ENCODE data around the gene FABP3.
"Not testable (repeated sequence)": the region's sequence is repeated elsewhere in the genome, so short reads cannot be mapped to it uniquely, and the experiment has no call there.

FABP3 gene

GRCh38 chr1:31397360-31398095 lies 24.7 kb upstream of the FABP3 start:
- no peak for DNase-seq

DNA sequence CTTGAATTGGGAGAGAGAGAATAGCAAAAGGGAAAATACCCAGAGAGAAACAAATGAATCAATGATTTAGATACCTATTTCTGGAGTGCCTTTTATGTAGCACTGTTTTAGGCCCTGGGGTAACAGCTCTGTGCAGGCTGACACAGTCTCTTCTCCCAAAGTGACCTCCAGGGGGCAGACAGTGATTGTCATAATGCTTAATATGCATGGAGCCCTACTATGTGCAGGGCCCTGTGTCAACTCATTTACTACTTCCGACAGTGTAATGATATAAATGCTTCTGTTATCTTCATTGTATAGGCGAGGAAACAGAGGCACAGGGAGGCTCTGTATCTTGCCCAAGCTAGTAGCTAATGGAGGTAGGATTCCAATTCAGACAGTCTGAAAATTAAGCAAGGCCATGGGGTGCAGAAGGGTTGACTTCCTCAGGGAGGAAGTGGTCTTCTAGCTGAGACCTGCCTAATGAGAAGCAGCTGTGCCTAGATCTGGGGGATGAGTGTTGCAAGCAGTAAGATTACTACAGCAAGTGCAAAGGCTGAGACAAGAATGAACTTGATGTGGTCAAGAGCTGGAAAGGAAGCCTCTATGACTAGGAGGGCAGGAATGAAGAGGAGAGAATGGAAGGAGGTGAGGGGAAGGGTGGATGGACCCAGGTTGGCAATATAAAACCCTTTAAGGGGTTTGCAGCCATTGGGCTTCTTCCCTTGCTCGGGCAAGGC lies 23.9 kb upstream of the FABP3 start:
- no peak for DNase-seq

GRCh38 chr1:31394584-31395193 lies 21.8 kb upstream of the FABP3 start:
- DNase-seq, result peak; percentile 79

DNA sequence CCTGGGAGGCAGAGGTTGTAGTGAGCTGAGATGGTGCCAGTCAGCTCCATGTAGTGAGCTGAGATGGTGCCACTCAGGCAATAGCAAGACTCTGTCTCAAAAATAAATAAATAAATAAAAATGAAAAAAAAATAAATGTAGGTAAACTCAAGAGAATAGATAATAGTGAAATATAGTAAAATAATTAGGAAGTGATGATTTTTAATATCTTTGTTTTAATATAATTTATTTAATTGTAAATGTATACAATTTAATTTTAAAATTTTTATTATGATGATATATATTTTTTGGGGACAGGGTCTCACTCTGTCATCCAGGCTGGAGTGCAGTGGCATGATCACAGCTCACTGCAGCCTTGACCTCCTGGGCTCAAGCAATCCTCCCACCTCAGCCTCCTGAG lies 20.6 kb upstream of the FABP3 start:
- no peak for DNase-seq

- no peak for DNase-seq
Measured at GRCh38 chr1:31390071-31390470, 17.2 kb upstream of the FABP3 start.

DNA sequence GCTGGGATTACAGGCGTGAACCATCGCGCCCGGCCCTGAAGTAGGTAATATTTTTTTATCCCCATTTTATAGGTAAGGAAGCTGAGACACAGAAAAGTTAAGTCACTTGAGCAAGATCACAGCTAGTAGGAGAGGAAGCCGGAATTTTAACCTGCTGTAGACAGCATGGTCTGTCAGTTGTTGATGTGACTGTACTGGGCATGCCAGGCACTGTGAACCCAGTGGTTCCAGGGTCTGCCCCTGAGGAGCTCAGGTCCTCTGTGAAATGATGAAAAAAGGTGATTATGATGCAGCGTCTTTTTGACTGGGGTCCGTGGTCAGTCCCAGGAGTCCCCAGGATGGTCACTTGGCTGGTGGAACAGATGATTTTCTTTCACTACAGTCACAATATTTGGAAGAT lies 16.7 kb upstream of the FABP3 start:
- DNase-seq, result no peak

DNA sequence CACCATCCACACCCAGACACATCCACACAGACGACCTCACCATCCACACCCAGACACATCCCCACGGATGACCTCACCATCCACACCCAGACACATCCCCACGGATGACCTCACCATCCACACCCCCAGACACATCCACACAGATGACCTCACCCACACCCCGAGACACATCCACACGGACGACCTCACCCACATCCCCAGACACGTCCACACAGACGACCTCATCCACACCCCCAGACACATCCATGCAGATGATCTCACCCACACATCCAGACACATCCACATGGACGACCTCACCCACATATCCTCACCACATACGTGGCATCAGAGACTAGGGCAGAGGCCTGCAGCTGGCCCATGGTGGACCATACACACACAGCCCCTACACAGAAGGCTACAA lies 14.7 kb upstream of the FABP3 start:
- no peak for DNase-seq

- not testable (repeated sequence) for DNase-seq
Measured at GRCh38 chr1:31386576-31387243, 13.8 kb upstream of the FABP3 start.

- no peak for DNase-seq
Measured at GRCh38 chr1:31383967-31384366, 11.1 kb upstream of the FABP3 start.

GRCh38 chr1:31382379-31382989 lies 9.6 kb upstream of the FABP3 start:
- no peak for DNase-seq

- no peak for DNase-seq
Measured at GRCh38 chr1:31381394-31382294, 8.8 kb upstream of the FABP3 start.

DNA sequence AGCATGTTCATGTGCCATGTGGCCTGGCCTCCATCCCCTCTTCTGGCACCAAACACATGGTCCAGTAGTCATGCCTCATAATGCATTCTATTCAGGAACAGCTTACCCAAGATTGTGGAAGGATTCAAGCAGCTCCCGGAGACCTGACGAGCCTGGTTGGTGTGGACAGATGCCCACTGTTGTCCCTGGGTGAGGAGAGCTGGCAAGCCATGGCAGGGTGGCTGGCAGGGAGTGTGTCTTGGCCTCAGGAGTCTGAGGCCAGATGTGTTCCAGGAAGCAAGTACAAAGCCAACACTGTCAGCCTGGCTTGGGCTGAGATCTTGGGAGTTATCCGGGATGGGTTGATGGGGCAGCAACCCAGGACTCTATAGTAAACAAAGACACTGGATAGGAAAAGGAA lies 7.3 kb upstream of the FABP3 start:
- DNase-seq, result no peak

DNA sequence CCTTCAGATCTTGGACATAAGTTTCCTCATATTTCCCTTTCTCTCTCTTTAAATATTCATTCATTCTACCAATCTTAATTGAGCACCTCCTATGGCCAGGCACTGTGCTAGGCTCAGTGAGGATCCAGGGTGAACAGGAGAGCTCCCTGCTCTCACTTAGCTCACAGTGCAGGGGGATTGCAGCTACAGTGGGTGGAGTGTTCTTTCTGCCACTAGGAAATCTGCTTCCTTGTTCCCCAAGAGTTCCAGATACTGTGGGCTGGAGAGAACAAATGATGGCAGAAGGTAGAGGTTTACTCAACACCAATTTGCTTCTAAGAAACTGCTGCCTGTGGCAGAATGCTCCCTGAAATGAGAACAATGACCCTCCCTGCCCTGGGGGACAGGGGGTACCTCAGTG lies 5.1 kb upstream of the FABP3 start:
- DNase-seq, result no peak

- DNase-seq, result no peak
Measured at GRCh38 chr1:31377364-31377863, 4.5 kb upstream of the FABP3 start.

DNA sequence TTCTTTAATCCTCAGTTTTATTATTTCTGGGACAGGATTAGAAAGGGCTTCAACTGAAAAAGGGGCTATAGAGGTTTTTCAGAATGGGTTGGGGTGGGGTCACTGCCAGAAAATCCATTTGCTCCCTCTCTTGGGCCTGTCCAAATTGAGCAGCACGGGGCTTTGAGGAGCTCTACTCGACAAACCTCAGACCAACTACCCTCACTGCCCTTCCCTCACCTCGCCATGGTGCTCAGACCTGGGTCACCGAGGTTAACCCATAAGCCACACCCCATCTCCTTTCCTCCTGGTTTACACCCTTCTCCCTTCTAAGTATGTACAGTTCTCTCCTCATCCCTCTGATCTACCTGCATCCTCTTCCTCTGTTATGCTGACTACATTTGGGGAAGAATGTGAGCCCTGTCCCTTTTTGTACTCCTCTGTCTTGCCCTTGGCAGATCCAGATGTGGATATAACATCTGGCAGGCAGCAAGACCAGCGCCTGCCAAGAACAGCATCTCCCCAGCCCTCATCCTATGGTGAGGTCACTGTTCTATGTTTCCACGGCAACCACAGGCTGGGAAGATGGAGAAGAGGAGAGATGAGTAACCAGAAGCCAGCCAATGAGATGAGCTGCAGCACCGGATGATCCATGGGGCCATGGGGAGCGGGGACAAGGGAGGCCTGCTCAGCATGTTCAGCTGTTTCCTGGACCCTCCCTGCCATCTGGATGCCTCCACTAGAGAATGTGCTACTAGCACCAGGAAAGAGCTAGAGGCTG lies 3.7 kb upstream of the FABP3 start:
- no peak for DNase-seq

- no peak for DNase-seq
Measured at GRCh38 chr1:31374511-31375196, 1.8 kb upstream of the FABP3 start.

DNA sequence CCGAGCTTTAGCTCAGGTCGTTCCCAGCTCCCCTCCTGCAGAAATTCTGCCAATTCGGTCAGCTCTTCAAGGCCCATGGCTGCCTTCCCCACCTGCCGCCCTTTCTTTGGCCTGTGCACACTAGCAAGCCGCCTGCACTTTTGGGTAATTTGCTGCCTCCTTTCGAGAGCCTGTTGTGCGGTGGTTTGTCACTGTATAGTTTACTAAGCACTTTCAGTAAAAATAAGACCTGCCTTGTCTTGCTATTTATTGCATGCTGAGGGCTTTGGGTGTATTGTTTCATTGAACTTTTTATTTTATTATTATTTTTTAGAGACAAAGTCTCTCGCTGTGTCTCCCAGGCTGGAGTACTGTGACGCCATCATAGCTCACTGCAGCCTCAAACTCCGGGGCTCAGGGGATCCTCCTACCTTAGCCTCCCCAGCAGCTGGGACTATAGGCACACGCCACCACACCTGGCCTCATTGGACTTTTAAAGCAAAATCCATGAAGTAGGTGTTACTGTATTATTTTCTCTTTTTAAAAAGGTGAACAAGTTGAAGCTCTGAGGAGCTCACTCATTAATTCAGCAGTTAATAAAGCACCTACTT lies 1.1 kb upstream of the FABP3 start:
- DNase-seq, result no peak

- DNase-seq, result no peak
Measured at GRCh38 chr1:31372751-31373055, 173 bp downstream of the FABP3 start.

DNA sequence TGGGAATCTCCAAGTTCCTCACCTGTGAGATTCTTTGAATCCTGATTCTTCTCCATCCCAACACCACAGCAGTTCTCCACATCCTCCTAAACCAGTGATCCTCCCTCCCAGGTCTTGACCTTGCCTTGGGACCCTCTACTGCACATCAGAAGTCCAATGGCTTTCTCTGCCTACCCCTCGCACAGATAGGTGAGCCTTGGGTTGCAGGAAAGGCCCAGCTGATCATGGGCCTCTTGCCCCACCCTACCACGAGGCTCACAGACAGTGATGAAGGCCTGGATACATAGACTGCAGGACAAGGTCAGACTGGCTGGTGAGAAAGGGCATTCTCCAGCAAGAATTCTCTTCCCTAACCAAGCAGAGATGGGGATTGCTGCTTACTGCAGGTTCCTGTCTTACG lies 825 bp downstream of the FABP3 start:
- DNase-seq, result no peak

Data from activated CD8-positive, alpha-beta memory T cell treated with anti-CD3 and anti-CD28 coated beads, Interleukin-2, amount 50 U/mL, for 4 hours (primary cell).